IMR-90 (cell line): ENCODE results near the gene FAM186B. TPM values are rescaled to one million over a fixed set of nuclear protein-coding genes. Genes with fewer than 3 reads are reported as not detected.

Experiments
- ATAC-seq: fragments of 200-7000 bp; cut with Tn5 transposase; 2 replicates; pipeline ENCODE4 v1.9.1; 2020; ENCODE audit warnings: low read depth, mild to moderate bottlenecking, moderate library complexity
- BruUV-seq: library from RNA; stranded (reverse); fragments of 400-500 nt; replicated peaks from 2 replicates; lab custom pipeline; 2021; lab: Mats Ljungman, UMichigan
- CTCF ChIA-PET: fragments of 300-600 bp; formaldehyde crosslinking; extraction: SDS; loops from one replicate; lab custom pipeline; 2021; ENCODE audit warnings: antibody characterized with exemption; lab: Yijun Ruan, JAX
- POLR2A ChIA-PET: fragments of 300-600 bp; sonication (Branson Sonifier 250); formaldehyde crosslinking; loops from one replicate; lab custom pipeline; 2022; ENCODE audit warnings: antibody characterized with exemption; ENCODE audit not compliant: unreplicated experiment; lab: Charles Lee
- DNase-seq: peaks from one replicate; pipeline ENCODE4 v3.0.0; 2013
- H2AFZ ChIP-seq: replicated peaks from 2 replicates; pipeline ENCODE3; 2013; ENCODE audit warnings: low read length, mild to moderate bottlenecking; ENCODE audit not compliant: poor library complexity
- H2AK5ac ChIP-seq: 2 replicates; pipeline ENCODE4 v1.6.1; 2013; ENCODE audit warnings: low read depth, low read length, inconsistent platforms
- H2AK9ac ChIP-seq: replicated peaks from 2 replicates; pipeline ENCODE3; 2013; ENCODE audit warnings: mild to moderate bottlenecking, low read depth, low read length, moderate library complexity; ENCODE audit not compliant: poor library complexity
- H2BK120ac ChIP-seq: 2 replicates; pipeline ENCODE4 v1.6.1; 2013; ENCODE audit warnings: low read depth, low read length, inconsistent platforms
- H2BK15ac ChIP-seq: 3 replicates; pipeline ENCODE4 v1.6.1; 2013; ENCODE audit warnings: low read depth, low read length, inconsistent platforms
- H2BK20ac ChIP-seq: 2 replicates; pipeline ENCODE4 v1.6.1; 2013; ENCODE audit warnings: low read depth, mild to moderate bottlenecking, inconsistent platforms, low read length, moderate library complexity
- H2BK5ac ChIP-seq: 2 replicates; pipeline ENCODE4 v1.6.1; 2013; ENCODE audit warnings: mild to moderate bottlenecking, low read depth, low read length, inconsistent platforms; ENCODE audit not compliant: poor library complexity, severe bottlenecking
- H3K14ac ChIP-seq: replicated peaks from 2 replicates; pipeline ENCODE4 v1.6.1; 2013; ENCODE audit warnings: low read depth, low read length, inconsistent platforms
- H3K18ac ChIP-seq: 2 replicates; pipeline ENCODE4 v1.6.1; 2013; ENCODE audit warnings: low read depth, low read length, control low read depth
- H3K23ac ChIP-seq: 2 replicates; pipeline ENCODE4 v1.6.1; 2013; ENCODE audit warnings: low read depth, low read length, inconsistent platforms
- H3K27ac ChIP-seq: 2 replicates; pipeline ENCODE4 v1.5.1; 2013; ENCODE audit warnings: mild to moderate bottlenecking, control low read depth, low read length; ENCODE audit not compliant: insufficient read depth
- H3K27me3 ChIP-seq: 2 replicates; pipeline ENCODE4 v1.6.1; 2013; ENCODE audit warnings: low read length; ENCODE audit not compliant: control insufficient read depth, insufficient read depth
- H3K36me3 ChIP-seq: 2 replicates; pipeline ENCODE4 v1.6.1; 2013; ENCODE audit warnings: low read length, mixed read lengths; ENCODE audit not compliant: control insufficient read depth, insufficient read depth
- H3K4ac ChIP-seq: 2 replicates; pipeline ENCODE4 v1.6.1; 2013; ENCODE audit warnings: low read depth, low read length, inconsistent platforms
- H3K4me1 ChIP-seq: 2 replicates; pipeline ENCODE4 v1.6.1; 2013; ENCODE audit warnings: low read length, mixed read lengths; ENCODE audit not compliant: control insufficient read depth, insufficient read depth
- H3K4me2 ChIP-seq: 2 replicates; pipeline ENCODE4 v1.6.1; 2013; ENCODE audit warnings: low read depth, mild to moderate bottlenecking, control low read depth, low read length, moderate library complexity
- H3K4me3 ChIP-seq: 2 replicates; pipeline ENCODE4 v1.5.1; 2013; ENCODE audit warnings: low read depth, mild to moderate bottlenecking, control low read depth, low read length, moderate library complexity; ENCODE audit not compliant: insufficient read depth
- H3K56ac ChIP-seq: 2 replicates; pipeline ENCODE4 v1.6.1; 2013; ENCODE audit warnings: low read length, inconsistent platforms; ENCODE audit not compliant: insufficient read depth; ENCODE audit errors: extremely low read depth
- H3K79me1 ChIP-seq, 2 experiments: 2 replicates each; pipeline ENCODE4 v1.6.1; 2013; ENCODE audit warnings: low read length in 2 of 2, inconsistent platforms in 1 of 2, low read depth in 1 of 2
- H3K9ac ChIP-seq: 2 replicates; pipeline ENCODE4 v1.6.1; 2013; ENCODE audit warnings: low read depth, low read length, control low read depth
- H3K9me1 ChIP-seq: 2 replicates; pipeline ENCODE4 v1.6.1; 2013; ENCODE audit warnings: low read length, inconsistent platforms; ENCODE audit not compliant: insufficient read depth
- H3K9me3 ChIP-seq: 2 replicates; pipeline ENCODE4 v1.6.1; 2013; ENCODE audit warnings: low read length; ENCODE audit not compliant: control insufficient read depth, insufficient read depth
- H4K20me1 ChIP-seq: 2 replicates; pipeline ENCODE4 v1.6.1; 2013; ENCODE audit warnings: low read length, inconsistent platforms; ENCODE audit not compliant: insufficient read depth
- H4K5ac ChIP-seq: 2 replicates; pipeline ENCODE4 v1.6.1; 2013; ENCODE audit warnings: mild to moderate bottlenecking, low read depth, low read length, control low read depth
- H4K8ac ChIP-seq, 2 experiments: 2 replicates each; pipeline ENCODE4 v1.6.1; 2013; ENCODE audit warnings: low read depth in 2 of 2, low read length in 2 of 2, control low read depth in 1 of 2, inconsistent platforms in 1 of 2
- H4K91ac ChIP-seq: 2 replicates; pipeline ENCODE4 v1.6.1; 2013; ENCODE audit warnings: low read depth, low read length, inconsistent platforms; ENCODE audit not compliant: insufficient read depth
- BHLHE40 ChIP-seq: fragments of 150-350 bp; IDR thresholded peaks from 2 replicates; pipeline ENCODE4 v1.6.1; 2016; ENCODE audit warnings: mild to moderate bottlenecking, low read depth, low read length
- CEBPB ChIP-seq: IDR thresholded peaks from 2 replicates; pipeline ENCODE4 v1.6.1; 2012; ENCODE audit warnings: low read depth, low read length, improper control_type of control experiment
- CHD1 ChIP-seq: IDR thresholded peaks from 2 replicates; pipeline ENCODE4 v1.6.1; 2012; ENCODE audit warnings: low read depth, low read length, improper control_type of control experiment
- FOS ChIP-seq: fragments of 150-350 bp; IDR thresholded peaks from 2 replicates; pipeline ENCODE4 v1.6.1; 2016; ENCODE audit warnings: low read depth, low read length
- MAFK ChIP-seq: IDR thresholded peaks from 2 replicates; pipeline ENCODE4 v1.6.1; 2012; ENCODE audit warnings: low read depth, low read length, improper control_type of control experiment
- MAZ ChIP-seq: IDR thresholded peaks from 2 replicates; pipeline ENCODE4 v1.6.1; 2012; ENCODE audit warnings: low read depth, mild to moderate bottlenecking, low read length, improper control_type of control experiment, moderate library complexity, borderline replicate concordance
- MXI1 ChIP-seq: IDR thresholded peaks from 2 replicates; pipeline ENCODE4 v1.6.1; 2012; ENCODE audit warnings: low read depth, mild to moderate bottlenecking, low read length, moderate library complexity, borderline replicate concordance
- NFE2L2 ChIP-seq: fragments of 150-350 bp; IDR thresholded peaks from 2 replicates; pipeline ENCODE4 v1.6.1; 2016; ENCODE audit warnings: low read depth, mild to moderate bottlenecking, low read length
- POLR2A ChIP-seq: IDR thresholded peaks from 2 replicates; pipeline ENCODE4 v1.6.1; 2012; ENCODE audit warnings: mild to moderate bottlenecking, low read depth, low read length
- RAD21 ChIP-seq: IDR thresholded peaks from 2 replicates; pipeline ENCODE4 v1.6.1; 2012; ENCODE audit warnings: low read length, improper control_type of control experiment
- RFX5 ChIP-seq: IDR thresholded peaks from 2 replicates; pipeline ENCODE4 v1.8.0; 2012; ENCODE audit warnings: low read depth, mild to moderate bottlenecking, low read length, moderate library complexity
- SMC3 ChIP-seq: fragments of 150-350 bp; IDR thresholded peaks from 2 replicates; pipeline ENCODE4 v1.6.1; 2016; ENCODE audit warnings: low read depth, mild to moderate bottlenecking, antibody characterized with exemption, low read length, moderate library complexity
- WGBS, 2 experiments: methylation state at CpG; one replicate each; pipeline versions ENCODE4 v1.1.5 to v1.1.7; 2013; ENCODE audit warnings: missing lambda C conversion rate in 2 of 2; ENCODE audit not compliant: insufficient read length in 1 of 2; ENCODE audit errors: extremely low coverage in 2 of 2; 5-methylcytosine and 5-hydroxymethylcytosine counted together
- dilution Hi-C: fragments of 300-500 bp; cut with HindIII; formaldehyde crosslinking; loops from one replicate; pipeline ENCODE4 v1.14.3; 2018; ENCODE audit warnings: low sequenced_read_pairs; ENCODE audit not compliant: unreplicated experiment
- in situ Hi-C: fragments of 300-500 bp; cut with MboI; formaldehyde crosslinking; loops from 3 replicates; pipeline ENCODE4 v1.14.3; 2019; ENCODE audit warnings: low sequenced_read_pairs, inconsistent platforms, mixed read lengths
- intact Hi-C: fragments of 100-400 bp; cut with micrococcal nuclease; formaldehyde crosslinking; loops from 2 replicates; pipeline ENCODE4 v1.10.0; 2022
- polyA plus RNA-seq, 3 experiments: library from polyadenylated mRNA; depleted of rRNA; stranded (reverse); fragments of >200 nt; gene quantifications; 2 replicates each; pipeline ENCODE4 v1.2.3, GENCODE V29; 2012; ENCODE audit warnings: low replicate concordance in 1 of 3
- total RNA-seq: library from RNA; depleted of rRNA; stranded (reverse); fragments of >200 nt; gene quantifications from 2 replicates; pipeline ENCODE4 v1.2.3, GENCODE V29; 2012
- TF ChIP-seq, protein P1 (sequence below): fragments of 150-350 bp; IDR thresholded peaks from 2 replicates; pipeline ENCODE4 v1.6.1; 2016; ENCODE audit warnings: low read depth, mild to moderate bottlenecking, low read length, moderate library complexity, borderline replicate concordance
- TF ChIP-seq, protein P2 (sequence below): fragments of 150-350 bp; IDR thresholded peaks from 2 replicates; pipeline ENCODE4 v1.6.1; 2017; ENCODE audit warnings: mild to moderate bottlenecking, antibody characterized with exemption, low read length, low read depth
- TF ChIP-seq, protein P3 (sequence below): conservative IDR thresholded peaks from 2 replicates; pipeline ENCODE4 v1.5.1; 2012; ENCODE audit warnings: mild to moderate bottlenecking, low read depth, low read length, improper control_type of control experiment

Gene FAM186B
- total and polyA plus RNA-seq, 2 of the 4 experiments (the other 2 are of a cell fraction): 0.10 to 0.18 TPM

DNA sequence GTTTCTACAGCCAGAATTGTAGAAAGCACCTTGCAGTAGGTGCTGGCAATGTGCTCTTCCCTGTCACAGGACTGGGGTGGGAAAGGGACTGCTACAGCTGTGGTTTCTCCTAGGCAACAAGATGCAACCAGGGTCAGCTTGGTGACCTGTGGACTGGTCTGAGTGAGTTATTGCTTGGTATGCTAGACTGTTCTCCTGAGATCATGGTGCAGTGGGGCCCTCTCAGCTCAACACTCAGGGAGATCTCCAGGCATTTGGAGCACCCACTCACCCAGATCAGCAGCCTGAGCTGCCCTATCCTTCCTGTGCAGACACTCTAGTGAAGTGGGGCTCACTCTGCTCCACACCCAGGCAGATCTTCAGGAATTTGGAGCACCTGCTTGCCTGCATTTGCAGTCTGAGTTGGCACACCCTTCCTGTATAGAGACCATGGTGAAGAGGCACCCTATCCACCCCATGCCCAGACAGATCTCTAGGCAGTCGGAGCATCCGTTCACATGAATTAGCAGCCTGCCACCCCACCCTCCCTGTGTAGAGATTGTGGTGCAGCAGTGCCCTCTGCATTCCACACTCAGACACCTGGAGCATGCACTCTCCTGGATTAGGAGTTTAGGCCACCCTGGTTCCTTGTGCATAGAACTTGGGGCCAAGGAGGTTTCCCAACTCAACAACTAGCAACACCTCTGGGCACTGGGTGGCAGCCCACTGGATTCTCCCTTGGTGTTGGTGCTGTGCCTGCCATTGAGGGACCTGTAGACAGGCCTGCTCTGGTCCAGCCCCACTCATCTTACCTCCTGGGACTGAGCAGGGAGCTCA, 3.8 kb upstream of the FAM186B start:
- Histone ChIP-seq H2BK20ac (no peak overlapping the region), H2AK5ac (no peak overlapping the region), H3K36me3 (no peaks in the 10 kb centered on the region), H3K79me1 (no peaks in the 10 kb centered on the region), H3K27me3 (no peaks in the 10 kb centered on the region), H3K18ac (no peak overlapping the region), H2BK120ac (no peak overlapping the region), H2AK9ac (no peak overlapping the region), H3K9me3 (no peaks in the 10 kb centered on the region), H4K91ac (no peak overlapping the region), H3K9me1 (no peaks in the 10 kb centered on the region; the same call in 1 of the 2 replicates), H2BK5ac (no peak overlapping the region), H4K8ac (no peak overlapping the region), H3K23ac (no peak overlapping the region), H4K20me1 (no peaks in the 10 kb centered on the region), H4K5ac (no peak overlapping the region), H3K9ac (no peak overlapping the region), H3K56ac (no peak overlapping the region), H2AFZ (no peak overlapping the region), H3K4me3 (no peak overlapping the region), H3K14ac (no peak overlapping the region), H3K4ac (no peak overlapping the region), H3K27ac (no peak overlapping the region), H3K4me2 (no peak overlapping the region), H2BK15ac (no peak overlapping the region), H3K4me1 (no peaks in the 10 kb centered on the region)
- dilution Hi-C loops (no loop called here), in situ Hi-C loops (no loop called here), intact Hi-C loops (no loop called here)
- ATAC-seq: 0 out of 2 replicates have a peak, but pooled peaks have one; percentile 27
- WGBS, 2 experiments: no CpG with 5 or more reads among the region's 2 CpGs
- DNase-seq: no peak
- POLR2A ChIA-PET: no interaction called here
- CTCF ChIA-PET: no interaction called here
- no TSS peak for BruUV-seq
- TF ChIP-seq FOS (no peak), RFX5 (no peak), MXI1 (no peak), NFE2L2 (no peak), BHLHE40 (no peak), SMC3 (no peak), MAZ (no peak), CHD1 (no peak), CEBPB (no peak), MAFK (no peak), RAD21 (no peak), POLR2A (no peak)
- TF ChIP-seq, protein P1, sequence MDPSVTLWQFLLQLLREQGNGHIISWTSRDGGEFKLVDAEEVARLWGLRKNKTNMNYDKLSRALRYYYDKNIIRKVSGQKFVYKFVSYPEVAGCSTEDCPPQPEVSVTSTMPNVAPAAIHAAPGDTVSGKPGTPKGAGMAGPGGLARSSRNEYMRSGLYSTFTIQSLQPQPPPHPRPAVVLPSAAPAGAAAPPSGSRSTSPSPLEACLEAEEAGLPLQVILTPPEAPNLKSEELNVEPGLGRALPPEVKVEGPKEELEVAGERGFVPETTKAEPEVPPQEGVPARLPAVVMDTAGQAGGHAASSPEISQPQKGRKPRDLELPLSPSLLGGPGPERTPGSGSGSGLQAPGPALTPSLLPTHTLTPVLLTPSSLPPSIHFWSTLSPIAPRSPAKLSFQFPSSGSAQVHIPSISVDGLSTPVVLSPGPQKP: no peak
- TF ChIP-seq, protein P2, sequence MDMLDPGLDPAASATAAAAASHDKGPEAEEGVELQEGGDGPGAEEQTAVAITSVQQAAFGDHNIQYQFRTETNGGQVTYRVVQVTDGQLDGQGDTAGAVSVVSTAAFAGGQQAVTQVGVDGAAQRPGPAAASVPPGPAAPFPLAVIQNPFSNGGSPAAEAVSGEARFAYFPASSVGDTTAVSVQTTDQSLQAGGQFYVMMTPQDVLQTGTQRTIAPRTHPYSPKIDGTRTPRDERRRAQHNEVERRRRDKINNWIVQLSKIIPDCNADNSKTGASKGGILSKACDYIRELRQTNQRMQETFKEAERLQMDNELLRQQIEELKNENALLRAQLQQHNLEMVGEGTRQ: no peak
- TF ChIP-seq, protein P3, sequence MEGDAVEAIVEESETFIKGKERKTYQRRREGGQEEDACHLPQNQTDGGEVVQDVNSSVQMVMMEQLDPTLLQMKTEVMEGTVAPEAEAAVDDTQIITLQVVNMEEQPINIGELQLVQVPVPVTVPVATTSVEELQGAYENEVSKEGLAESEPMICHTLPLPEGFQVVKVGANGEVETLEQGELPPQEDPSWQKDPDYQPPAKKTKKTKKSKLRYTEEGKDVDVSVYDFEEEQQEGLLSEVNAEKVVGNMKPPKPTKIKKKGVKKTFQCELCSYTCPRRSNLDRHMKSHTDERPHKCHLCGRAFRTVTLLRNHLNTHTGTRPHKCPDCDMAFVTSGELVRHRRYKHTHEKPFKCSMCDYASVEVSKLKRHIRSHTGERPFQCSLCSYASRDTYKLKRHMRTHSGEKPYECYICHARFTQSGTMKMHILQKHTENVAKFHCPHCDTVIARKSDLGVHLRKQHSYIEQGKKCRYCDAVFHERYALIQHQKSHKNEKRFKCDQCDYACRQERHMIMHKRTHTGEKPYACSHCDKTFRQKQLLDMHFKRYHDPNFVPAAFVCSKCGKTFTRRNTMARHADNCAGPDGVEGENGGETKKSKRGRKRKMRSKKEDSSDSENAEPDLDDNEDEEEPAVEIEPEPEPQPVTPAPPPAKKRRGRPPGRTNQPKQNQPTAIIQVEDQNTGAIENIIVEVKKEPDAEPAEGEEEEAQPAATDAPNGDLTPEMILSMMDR: no peak
